Naive B cell (primary cell): ENCODE data around the gene LRRC74B. TPM values are rescaled to one million over a fixed set of nuclear protein-coding genes. Genes with fewer than 3 reads are reported as not detected.
"Not testable (repeated sequence)": the region's sequence is repeated elsewhere in the genome, so short reads cannot be mapped to it uniquely, and the experiment has no call there.

ENCODE experiments used
- ATAC-seq, 2 donors: fragments of 150-1000 bp; cut with Tn5 transposase; 2 replicates each; pipeline ENCODE4 v1.10.0; 2021; ENCODE audit warnings: low read depth in 2 of 2, mild to moderate bottlenecking in 2 of 2, moderate library complexity in 2 of 2
- DNase-seq: peaks from one replicate; pipeline ENCODE4 v3.0.0; 2022
- H3K27ac Mint-ChIP-seq, 6 donors: one replicate each; pipeline ENCODE4 v1.8.0; 2020 to 2022; ENCODE audit warnings: mild to moderate bottlenecking in 6 of 6, mixed read lengths in 6 of 6, moderate library complexity in 5 of 6, inconsistent platforms in 2 of 6
- H3K27me3 Mint-ChIP-seq, 3 donors: one replicate each; pipeline ENCODE4 v1.8.0; 2021 to 2022; ENCODE audit warnings: mixed read lengths in 3 of 3, mild to moderate bottlenecking in 1 of 3
- H3K36me3 Mint-ChIP-seq, 2 donors: one replicate each; pipeline ENCODE4 v1.8.0; 2020 to 2022; ENCODE audit warnings: mixed read lengths in 2 of 2, inconsistent platforms in 1 of 2, mild to moderate bottlenecking in 1 of 2
- H3K4me1 Mint-ChIP-seq, 3 donors: one replicate each; pipeline ENCODE4 v1.8.0; 2020 to 2022; ENCODE audit warnings: mixed read lengths in 3 of 3, inconsistent platforms in 1 of 3, mild to moderate bottlenecking in 1 of 3, moderate library complexity in 1 of 3
- H3K4me3 Mint-ChIP-seq, 8 donors: one replicate each; pipeline ENCODE4 v1.8.0; 2020 to 2022; ENCODE audit warnings: mild to moderate bottlenecking in 8 of 8, mixed read lengths in 8 of 8, moderate library complexity in 8 of 8, inconsistent platforms in 2 of 8
- H3K9me3 Mint-ChIP-seq, 7 donors: one replicate each; pipeline ENCODE4 v1.8.0; 2020 to 2022; ENCODE audit warnings: mixed read lengths in 7 of 7, mild to moderate bottlenecking in 5 of 7, inconsistent platforms in 2 of 7, moderate library complexity in 1 of 7
- polyA plus RNA-seq, 6 donors: library from polyadenylated mRNA; unstranded; fragments of 300-500 nt; fragmentation: Illumina TruSeq; gene quantifications; one replicate each; pipeline ENCODE4 v1.2.3, GENCODE V29; 2021; ENCODE audit warnings: low read depth in 6 of 6

The LRRC74B gene
- polyA plus RNA-seq, 6 donors from 2014 or later = not detected

DNA sequence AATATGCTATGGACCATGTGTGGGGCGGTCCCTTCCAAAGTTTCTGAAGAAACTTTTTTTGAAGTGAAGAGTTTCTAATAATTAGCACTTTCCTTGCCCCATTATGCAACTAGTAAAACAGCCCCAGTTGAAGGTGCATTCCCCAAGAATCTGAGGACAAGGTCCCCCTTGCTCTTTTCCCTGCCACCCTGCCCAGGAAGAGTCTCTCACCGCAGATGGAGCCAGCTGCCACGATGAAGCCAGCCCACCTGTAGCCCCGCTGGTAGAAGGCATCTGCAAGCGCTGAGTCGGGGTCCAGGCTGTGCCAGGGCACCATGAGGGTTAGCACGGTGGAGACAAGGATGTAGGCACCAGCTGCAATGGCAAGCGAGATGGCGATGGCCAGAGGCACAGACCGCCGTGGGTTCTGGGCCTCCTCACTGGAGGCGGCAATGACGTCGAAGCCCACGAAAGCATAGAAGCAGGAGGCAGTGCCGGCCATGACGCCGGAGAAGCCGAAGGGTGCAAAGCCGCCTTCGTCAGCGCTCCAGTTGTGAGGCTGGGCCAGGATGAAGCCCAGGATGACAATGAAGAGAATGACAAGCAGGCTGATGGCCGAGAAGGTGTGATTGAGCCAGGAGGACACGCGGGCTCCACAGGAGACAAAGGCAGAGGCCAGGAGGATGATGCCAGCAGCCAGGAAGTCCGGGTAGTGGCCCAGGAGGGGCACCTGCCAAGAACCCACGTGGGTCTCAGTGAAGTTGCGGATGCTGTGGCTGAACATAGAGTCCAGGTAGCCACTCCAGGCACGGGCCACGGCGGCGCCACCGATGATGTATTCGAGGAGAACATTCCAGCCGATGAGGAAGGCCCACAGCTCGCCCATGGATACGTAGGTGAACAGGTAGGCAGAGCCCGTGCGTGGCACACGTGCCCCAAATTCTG, 14.9 kb upstream of the LRRC74B start:
- Mint-ChIP-seq H3K27me3 (peaks cover 20 to 63% (median 47%) of the 10 kb centered on the region in 3 donors), H3K9me3 (no peaks in the 10 kb centered on the region), H3K4me1 (peaks cover 0 to 8% (median 5%) of the 10 kb centered on the region in 3 donors), H3K4me3 (peak overlapping the region in 2 of 8 donors; percentile 16 to 25), H3K36me3 (no peaks in the 10 kb centered on the region), H3K27ac (peak overlapping the region in 1 of 6 donors; percentile 32)
- no peak for DNase-seq
- no peak for ATAC-seq

DNA sequence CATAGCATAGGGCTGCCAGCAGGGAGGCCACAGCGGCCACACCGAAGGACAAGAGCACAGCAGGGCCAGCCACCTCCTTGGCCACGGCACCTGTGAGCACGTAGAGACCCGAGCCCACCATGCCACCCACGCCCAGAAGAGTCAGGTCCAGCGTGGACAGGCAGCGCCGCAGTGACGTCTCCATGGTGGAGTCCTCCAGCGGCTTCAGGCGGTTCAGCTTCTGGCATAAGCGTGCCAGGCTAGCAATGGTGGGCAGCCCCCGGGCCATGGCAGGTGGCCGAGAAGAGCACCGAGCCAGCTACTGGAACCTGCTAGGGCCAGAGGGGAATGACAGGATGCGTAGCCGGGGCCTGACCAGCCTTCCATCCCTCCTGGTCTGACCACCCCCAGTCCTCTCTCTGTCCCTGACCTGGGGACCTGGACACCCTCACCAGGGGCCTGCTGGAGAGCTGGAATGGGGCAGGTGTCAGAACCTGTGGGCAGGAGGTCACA, 14.2 kb upstream of the LRRC74B start:
- Mint-ChIP-seq H3K4me1 (peaks cover 0 to 8% (median 5%) of the 10 kb centered on the region in 3 donors), H3K27me3 (peaks cover 24 to 63% (median 47%) of the 10 kb centered on the region in 3 donors), H3K27ac (peak overlapping the region in 1 of 6 donors; percentile 32), H3K4me3 (peak overlapping the region in 1 of 8 donors; percentile 16), H3K36me3 (no peaks in the 10 kb centered on the region), H3K9me3 (no peaks in the 10 kb centered on the region)
- ATAC-seq (no peak), DNase-seq (no peak)

DNA sequence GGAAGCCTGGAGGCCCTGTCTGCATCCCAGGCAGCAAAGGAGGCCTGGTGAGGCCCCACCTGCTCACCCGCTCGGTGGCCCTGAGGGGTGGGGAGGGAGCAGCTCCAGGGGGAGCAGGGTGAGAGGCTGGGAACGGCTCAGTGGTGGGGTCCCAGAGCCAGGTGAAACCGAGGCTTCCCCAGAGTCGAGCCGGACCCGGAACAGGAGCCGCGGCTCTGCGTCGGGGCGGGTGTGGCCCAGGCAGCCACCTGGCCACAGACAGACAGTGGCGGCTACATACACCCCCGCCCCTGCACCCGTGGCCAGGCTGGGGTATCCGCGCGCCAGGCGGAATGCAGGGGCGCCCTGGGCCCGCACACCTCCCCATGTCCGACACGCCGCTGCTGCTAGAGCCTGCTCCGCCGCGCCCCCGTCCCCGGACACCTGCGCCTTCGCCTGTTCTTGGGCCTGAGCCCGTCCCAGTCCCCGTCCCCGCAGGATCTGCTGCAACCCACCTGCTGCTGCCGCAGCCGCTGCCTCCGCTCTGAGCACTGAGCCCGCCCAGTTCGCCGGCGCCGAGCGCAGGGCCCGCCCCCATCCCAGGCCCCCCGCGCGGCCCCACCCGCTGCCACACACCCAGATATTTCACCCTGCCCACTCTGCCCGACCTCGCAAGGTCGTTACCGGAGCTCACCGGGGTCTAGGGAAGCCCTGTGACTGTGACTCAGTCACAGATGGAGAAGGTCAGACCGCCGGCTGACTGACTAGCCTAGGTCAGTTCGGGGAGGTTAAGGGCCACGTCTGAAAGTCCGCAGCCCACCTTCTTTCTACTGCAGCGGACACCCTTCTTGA, 13.5 kb upstream of the LRRC74B start, which contains the start of gene SLC7A4:
Gene SLC7A4, minus strand, starts transcription at position 525 of the 831 bp plus-strand sequence. CDS start 749 bp downstream, outside the sequence.
- peak within 1 kb of the TSS in 1 of 6 donors; percentile 32 for H3K27ac Mint-ChIP-seq
- peak within 1 kb of the TSS in 3 of 8 donors; percentile 16 to 59 (median 47) for H3K4me3 Mint-ChIP-seq
- peaks cover 24 to 57% (median 47%) of the 10 kb centered on the region in 3 donors for H3K27me3 Mint-ChIP-seq
- H3K36me3 Mint-ChIP-seq = no peaks in the 10 kb centered on the region
- H3K4me1 Mint-ChIP-seq = peaks cover 0 to 8% (median 5%) of the 10 kb centered on the region in 3 donors
- no peak for ATAC-seq
- H3K9me3 Mint-ChIP-seq = no peaks in the 10 kb centered on the region
- DNase-seq = no peak

DNA sequence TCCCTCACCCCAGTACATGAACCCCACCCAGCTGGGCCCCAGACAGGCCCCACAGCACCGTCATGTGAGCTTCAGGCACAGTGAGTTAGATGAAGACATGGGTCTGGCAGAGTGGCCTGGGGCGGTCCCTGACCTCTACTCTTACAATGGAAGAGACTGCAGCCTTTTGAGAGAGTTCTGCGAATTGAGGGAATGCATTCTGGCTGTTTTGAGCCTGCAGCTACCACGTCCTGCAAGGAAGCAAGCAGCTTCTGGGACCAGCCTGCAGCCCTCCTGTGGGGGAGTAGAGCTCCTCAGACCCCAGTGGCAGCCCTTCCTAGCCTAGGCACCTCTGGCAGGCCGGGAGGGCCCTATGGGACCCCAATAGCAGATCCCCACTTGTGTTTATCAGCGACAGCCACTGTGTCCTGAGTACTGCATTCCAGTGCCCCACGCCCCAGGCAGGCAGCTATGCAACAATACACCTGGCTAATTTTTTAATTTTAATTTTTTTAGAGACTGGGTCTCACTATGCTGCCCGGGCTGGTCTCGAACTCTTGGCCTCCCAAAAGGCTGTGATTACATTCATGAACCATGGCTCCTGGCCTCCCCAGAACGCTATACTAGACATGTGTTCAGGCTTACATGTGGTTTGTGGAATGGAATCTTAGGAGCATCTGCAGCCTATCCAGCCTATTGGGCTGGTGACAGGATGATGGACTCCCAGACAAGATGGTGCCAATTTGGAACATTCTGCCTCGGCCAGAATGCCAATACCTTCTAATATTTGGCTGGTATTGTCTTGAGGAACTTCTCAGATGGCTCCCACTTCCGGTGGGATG, 12.7 kb upstream of the LRRC74B start:
- no peak for DNase-seq
- H3K4me3 Mint-ChIP-seq = peak overlapping the region in 1 of 8 donors; percentile 47
- no peaks in the 10 kb centered on the region for H3K9me3 Mint-ChIP-seq
- H3K4me1 Mint-ChIP-seq = peaks cover 0 to 8% (median 5%) of the 10 kb centered on the region in 3 donors
- H3K27me3 Mint-ChIP-seq = peaks cover 27 to 57% (median 47%) of the 10 kb centered on the region in 3 donors
- H3K27ac Mint-ChIP-seq = no peak overlapping the region
- ATAC-seq = no peak
- no peaks in the 10 kb centered on the region for H3K36me3 Mint-ChIP-seq

DNA sequence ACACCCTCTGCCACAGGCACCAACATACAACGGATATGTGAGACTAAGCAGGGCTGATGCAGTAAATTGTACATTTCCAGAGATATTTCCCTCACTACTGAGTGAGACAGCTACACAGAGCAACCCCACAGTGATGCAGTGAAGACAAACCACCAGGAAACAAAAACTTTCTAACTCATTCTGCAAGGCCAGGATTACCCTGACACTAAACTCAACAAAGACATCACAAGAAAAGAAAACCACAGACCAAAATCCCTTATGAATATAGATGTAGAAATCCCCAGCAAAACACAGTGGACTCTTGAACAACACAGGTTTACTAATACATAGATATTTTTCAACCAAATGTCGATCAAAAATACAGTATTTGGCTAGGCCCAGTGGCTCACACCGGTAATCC, 11.9 kb upstream of the LRRC74B start:
- Mint-ChIP-seq H3K36me3 (no peaks in the 10 kb centered on the region), H3K4me3 (no peak overlapping the region), H3K27me3 (peaks cover 31 to 60% (median 47%) of the 10 kb centered on the region in 3 donors), H3K9me3 (no peaks in the 10 kb centered on the region), H3K4me1 (peaks cover 0 to 8% (median 5%) of the 10 kb centered on the region in 3 donors), H3K27ac (peak overlapping the region in 1 of 6 donors; percentile 48)
- ATAC-seq = no peak
- DNase-seq = no peak

DNA sequence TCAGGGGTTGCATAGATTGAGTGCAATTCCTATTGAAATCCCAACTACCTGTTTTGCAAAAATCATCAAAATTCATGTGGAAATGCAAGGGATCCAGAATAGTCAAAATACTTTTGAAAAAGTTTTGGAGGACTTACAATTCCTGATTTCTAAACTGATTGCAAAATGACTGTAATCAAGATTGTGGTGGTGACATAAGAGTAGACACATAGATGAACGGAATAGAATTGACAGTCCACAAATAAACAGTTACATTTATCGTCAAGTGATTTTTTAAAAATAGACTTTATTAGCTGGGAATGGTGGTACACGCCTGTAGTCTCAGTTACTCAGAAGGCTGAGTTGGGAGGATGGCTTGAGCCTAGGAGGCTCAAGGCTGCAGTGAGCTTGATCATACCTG, 10.8 kb upstream of the LRRC74B start:
- Mint-ChIP-seq H3K27me3 (peaks cover 33 to 53% (median 37%) of the 10 kb centered on the region in 3 donors), H3K27ac (no peak overlapping the region), H3K36me3 (no peaks in the 10 kb centered on the region), H3K9me3 (no peaks in the 10 kb centered on the region), H3K4me1 (peaks cover 0 to 8% (median 5%) of the 10 kb centered on the region in 3 donors), H3K4me3 (no peak overlapping the region)
- DNase-seq (no peak), ATAC-seq (no peak)

DNA sequence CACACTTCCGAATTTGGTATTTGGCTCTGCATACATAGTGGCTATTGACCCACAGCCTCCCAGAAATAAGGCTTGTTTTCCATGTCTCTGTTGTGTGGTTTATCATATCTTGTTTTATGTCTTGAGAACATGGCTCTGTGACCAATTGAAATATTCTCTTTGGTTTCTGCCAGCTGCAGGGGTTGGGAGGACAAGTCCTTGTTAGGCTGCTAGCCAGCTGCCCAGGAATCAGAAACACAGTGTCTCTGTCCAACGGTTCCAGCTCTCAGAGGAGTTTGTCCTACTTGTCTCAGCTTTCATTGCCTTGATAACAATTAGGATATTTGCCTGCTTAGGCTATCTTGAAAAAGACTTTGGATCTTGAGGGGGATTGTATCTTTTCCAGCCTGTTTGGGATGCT, 7.3 kb upstream of the LRRC74B start:
- Mint-ChIP-seq H3K27ac (no peak overlapping the region), H3K4me1 (peaks cover under 1 to 6% (median 4%) of the 10 kb centered on the region in 3 donors), H3K36me3 (no peaks in the 10 kb centered on the region), H3K27me3 (peaks cover 21 to 42% (median 24%) of the 10 kb centered on the region in 3 donors), H3K9me3 (no peaks in the 10 kb centered on the region), H3K4me3 (no peak overlapping the region)
- ATAC-seq = no peak
- no peak for DNase-seq

DNA sequence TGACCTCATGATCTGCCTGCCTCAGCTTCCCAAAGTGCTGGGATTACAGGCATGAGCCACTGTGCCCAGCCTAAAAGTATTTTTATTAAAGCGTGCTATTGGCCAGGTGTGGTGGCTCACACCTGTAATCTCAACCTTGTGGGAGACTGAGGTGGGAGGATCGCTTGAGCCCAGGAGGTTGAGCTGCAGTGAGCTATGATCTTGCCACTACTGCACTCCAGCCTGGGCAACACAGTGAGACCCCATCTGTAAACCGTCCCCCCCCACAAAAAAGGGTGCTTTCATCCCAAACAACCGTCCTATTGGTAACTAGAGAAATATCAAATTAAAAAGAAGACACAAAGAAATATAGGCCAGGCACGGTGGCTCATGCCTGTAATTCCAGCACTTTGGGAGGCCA, 6.6 kb upstream of the LRRC74B start:
- peak overlapping the region in 1 of 6 donors; percentile 58 for H3K27ac Mint-ChIP-seq
- DNase-seq, H3K4me3 Mint-ChIP-seq, H3K9me3 Mint-ChIP-seq, H3K36me3 Mint-ChIP-seq, ATAC-seq: not testable (repeated sequence)
- H3K4me1 Mint-ChIP-seq = peaks cover 2 to 12% (median 7%) of the 10 kb centered on the region in 3 donors
- H3K27me3 Mint-ChIP-seq = peaks cover 22 to 42% (median 28%) of the 10 kb centered on the region in 3 donors

DNA sequence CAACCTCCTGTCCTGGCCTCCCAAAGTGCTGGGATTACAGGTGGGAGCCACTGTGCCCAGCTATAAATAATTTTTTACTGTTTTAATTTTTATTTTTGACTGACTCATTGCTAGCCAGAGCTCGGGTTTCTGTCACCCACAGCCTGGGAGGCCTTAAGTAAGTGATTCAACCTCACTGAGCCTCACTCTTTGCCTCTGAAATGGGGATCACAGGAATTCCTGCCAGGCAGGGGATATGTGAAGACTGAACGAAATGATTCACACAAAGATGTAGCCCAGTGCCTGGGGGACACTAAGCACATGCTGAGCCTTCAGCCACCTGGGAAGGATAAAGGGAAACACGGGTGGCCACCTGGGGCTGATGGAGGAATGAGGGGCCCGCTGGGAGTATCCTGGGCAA, 3.8 kb upstream of the LRRC74B start:
- H3K4me1 Mint-ChIP-seq = peaks cover 20 to 30% (median 22%) of the 10 kb centered on the region in 3 donors
- no peak for ATAC-seq
- peak overlapping the region in 1 of 8 donors; percentile 30 for H3K4me3 Mint-ChIP-seq
- peaks cover 27 to 51% (median 38%) of the 10 kb centered on the region in 3 donors for H3K27me3 Mint-ChIP-seq
- no peaks in the 10 kb centered on the region for H3K36me3 Mint-ChIP-seq
- no peak overlapping the region for H3K27ac Mint-ChIP-seq
- no peaks in the 10 kb centered on the region for H3K9me3 Mint-ChIP-seq
- DNase-seq = no peak

DNA sequence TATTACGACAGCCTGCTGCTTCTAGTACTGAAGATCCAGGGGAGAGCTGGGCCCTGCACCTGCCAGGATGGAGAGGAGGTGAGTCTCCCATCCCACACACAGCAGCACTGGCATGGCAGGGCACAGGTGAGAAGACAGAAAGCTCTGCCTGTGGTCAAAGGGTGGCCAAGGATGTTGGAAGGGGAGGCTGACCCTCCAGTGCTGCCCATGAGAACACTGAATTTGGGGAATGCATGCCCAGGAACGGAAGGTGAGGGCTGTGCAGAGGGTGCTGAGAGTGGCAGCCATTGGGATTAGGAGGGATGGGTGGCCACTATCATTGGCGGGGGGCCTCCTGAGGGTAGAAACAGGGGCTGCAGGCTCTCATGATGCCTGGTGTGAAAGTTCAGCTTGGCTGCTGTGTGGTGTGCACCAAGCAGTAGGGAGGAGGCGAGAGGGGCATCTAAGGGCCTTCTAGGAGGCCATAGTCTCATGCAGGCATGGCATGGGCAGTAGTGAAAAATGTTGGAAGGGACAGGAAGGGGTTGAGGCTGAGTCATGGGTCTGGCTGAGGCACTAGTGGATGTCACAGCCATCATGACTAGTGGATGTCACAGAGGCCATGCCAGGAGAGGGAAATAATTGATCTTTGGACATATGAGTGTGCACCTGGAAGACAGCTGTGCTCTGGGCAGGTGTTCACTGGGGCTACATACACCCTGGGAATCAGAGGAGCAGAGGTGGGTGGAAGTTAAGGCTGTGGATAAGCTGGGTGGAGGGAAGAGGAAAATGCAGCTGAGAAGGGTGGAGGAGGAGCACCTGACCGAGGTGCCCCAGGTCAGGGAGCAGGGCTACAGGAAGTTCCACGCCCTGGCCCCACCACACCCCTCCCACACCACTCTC, 2.5 kb upstream of the LRRC74B start:
- H3K4me1 Mint-ChIP-seq = peaks cover 20 to 30% (median 22%) of the 10 kb centered on the region in 3 donors
- no peaks in the 10 kb centered on the region for H3K36me3 Mint-ChIP-seq

DNA sequence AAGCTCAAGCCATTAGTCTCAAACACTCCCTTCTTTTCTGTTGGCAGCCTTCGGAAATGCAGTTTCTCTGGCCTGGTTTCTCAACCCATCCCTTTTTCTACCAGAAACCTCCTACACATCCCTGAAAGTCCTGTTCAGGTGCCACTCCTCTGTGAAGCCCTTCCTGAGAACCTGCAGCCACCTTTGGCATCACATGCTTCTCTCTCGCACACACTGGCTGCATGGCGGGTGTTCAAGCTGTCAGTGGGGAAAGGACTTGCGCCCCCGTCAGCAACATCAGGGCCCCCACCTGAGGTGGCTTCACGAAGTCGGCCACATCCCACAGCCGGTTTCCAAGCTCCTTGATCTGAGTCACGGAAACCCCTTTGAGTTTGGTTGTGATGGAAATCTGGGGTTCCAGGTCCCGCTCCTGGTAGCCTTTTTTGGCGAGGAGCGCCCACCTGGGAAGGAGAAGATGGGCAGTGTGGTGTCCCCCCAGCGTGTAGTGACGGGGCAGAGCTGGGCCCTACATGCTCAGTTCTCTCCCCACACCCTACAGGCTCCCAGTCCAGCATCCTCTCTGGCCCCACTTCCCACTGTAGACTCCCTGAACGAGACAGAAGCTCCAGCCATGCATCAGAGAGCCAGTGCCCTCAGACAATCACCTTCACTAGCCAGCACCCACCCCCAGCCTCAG, 1.7 kb upstream of the LRRC74B start:
- ATAC-seq (no peak), DNase-seq (no peak)
- Mint-ChIP-seq H3K27ac (peak overlapping the region in 2 of 6 donors; percentile 62 to 97), H3K4me1 (peaks cover 20 to 30% (median 22%) of the 10 kb centered on the region in 3 donors), H3K36me3 (no peaks in the 10 kb centered on the region), H3K27me3 (peaks cover 19 to 47% (median 38%) of the 10 kb centered on the region in 3 donors), H3K4me3 (no peak overlapping the region), H3K9me3 (no peaks in the 10 kb centered on the region)

More for the DNA sequence above, 2.5 kb upstream of the LRRC74B start:
- H3K27me3 Mint-ChIP-seq = peaks cover 23 to 51% (median 38%) of the 10 kb centered on the region in 3 donors
- ATAC-seq = no peak
- DNase-seq = no peak
- H3K4me3 Mint-ChIP-seq = peak overlapping the region in 5 of 8 donors; percentile 9 to 74 (median 22)
- H3K27ac Mint-ChIP-seq = peak overlapping the region in 4 of 6 donors; percentile 57 to 81 (median 74)
- H3K9me3 Mint-ChIP-seq = no peaks in the 10 kb centered on the region
